ENCODE measurements around the gene ZXDC.
A peak's percentile ranks its signal among the peaks of the same experiment; 100 is the strongest.

Gene ZXDC

DNA sequence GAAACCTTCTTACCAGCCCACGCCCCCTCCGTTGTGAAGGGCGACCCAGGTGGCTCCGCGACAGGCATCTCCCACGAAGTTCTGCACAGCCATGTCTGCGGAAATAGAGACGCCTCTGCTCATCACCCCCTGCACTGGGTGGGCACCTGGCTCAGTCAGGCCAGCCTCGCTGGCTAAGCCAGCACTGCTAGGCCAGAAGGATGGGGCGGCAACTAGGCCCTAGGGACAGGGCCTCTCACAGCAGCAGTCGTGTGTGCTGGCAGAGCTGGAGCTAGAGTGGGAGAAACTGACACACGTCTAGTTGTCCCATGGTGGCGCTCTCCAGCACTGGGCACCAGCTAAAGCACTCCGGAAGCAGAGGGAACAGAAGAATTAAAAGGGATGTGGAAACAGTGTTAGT lies 12.5 kb upstream of the ZXDC start:
- no peak for DNase-seq

DNA sequence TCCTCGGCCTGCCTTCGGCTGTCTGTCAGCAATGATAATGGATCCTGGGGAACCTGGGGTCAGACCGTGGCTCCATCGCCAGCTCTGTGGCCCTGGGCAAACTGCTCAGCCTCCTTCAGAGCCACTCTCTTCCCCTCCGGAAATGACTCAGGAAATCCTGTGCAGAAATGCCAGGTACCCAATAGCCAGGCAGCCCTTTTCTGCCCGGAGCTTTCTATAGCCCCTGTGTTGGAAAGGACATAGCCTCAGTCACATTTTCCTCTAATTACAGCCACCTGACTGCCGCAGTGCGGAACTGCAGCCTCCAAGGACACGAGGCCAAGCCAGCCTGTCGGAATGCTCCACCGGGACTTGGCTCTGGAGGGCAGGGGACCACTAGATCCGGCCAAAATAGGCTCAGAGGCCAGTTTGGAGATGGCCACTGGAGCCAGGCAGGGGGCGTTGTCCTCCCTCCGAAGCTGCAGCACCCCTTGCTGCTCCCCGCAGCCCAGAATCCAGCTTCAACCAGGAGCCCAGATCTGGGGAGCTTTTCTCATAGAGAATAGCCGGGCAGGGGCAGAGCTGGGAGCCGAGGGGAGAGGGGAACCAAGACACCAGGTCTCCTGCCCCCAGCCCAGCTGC lies 11.6 kb upstream of the ZXDC start:
- DNase-seq = no peak

DNA sequence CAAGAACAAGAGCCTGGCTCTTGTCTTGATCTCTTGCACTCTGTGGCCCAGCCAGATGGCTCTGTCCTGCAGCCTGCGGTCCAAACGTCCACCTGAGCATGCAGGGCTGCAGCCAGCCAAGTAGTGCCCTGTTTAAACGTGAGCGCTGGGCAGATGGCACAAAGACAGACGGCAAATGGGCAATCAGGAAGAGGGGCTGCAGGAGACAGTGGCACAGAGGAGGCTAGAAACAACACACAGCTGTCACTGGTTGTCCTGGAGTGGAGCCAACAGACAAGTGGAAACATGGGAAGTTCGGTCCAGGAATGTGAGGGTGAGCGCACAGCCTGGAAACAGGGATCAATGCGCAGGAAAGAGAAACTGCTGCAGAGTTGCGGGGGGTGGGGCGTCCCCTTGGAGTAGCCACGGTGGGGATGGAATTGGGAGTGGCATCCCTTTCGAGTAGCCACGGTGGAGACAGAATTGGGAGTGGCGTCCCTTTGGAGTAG lies 10.7 kb upstream of the ZXDC start:
- DNase-seq = no peak

DNA sequence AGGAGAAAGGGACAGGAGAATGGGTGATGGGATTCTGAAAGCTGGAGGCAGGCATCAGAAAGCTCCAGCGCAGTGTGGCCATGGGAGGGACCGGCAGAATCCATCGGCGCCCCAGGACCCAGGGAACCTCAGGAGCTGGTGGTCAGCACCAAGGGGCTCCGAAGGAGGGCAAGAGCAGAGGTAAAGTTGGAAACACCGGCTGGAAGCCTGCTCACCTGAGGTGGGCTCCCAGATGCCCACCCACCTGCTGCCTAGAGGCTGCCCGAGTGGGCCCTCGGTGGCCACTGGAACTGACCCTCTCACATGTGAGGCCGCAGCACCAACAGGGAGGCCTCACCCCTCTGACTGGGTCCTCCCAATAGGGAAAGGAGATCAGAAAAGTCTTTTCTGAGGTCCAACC lies 10.3 kb upstream of the ZXDC start:
- no peak for DNase-seq

DNA sequence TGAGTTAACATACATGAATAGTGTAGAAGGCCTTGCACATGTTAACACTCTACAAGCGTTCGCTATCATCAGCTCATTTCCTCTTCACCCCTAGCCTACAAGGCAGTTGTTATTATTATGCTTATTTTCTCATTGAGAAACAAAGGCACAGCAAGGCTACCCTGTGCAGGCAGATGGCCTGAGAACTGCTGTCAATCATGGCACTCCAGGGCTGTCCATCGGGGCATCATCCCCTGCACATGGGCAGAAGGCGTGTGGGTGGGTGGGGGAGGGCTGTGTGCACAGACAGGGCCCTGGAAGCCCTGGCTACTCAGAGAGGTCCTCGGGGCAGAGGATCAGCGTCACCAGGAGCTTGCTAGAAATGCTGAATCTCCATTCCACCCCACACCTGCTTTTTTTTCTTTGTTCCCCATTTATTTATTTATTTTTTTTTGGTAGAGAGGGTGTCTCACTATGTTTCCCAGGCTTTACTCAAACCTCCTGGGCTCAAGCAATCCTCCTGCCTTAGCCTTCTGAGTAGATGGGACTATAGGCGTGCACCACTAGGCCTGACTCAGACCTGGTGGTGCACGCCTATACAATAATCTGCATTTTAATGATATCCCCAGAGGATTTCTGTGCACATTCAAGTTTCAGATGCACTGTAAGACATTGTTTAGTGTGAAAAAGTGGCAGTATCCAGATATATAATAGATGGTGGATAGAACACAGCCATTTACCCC lies 9.6 kb upstream of the ZXDC start:
- no peak for DNase-seq

DNA sequence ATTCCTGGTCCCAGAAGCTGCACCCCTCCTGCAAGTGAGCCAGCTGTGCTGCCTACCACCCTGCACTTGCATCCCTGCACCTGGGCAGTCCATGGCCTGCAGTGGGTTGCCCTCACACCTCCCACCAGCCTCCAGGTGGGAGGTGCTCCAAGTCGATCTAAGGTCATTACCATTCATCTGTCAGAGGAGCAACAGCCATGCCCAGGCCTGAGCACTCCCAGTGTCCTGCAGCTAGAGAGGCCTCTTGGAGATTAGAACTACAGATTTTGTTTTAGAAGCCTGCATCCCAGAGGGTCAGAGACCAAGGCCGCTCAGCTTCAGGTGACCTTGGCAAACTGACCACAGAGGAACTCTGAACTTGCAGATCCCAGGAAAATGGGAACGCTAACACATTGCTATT lies 9.0 kb upstream of the ZXDC start:
- DNase-seq = no peak

DNA sequence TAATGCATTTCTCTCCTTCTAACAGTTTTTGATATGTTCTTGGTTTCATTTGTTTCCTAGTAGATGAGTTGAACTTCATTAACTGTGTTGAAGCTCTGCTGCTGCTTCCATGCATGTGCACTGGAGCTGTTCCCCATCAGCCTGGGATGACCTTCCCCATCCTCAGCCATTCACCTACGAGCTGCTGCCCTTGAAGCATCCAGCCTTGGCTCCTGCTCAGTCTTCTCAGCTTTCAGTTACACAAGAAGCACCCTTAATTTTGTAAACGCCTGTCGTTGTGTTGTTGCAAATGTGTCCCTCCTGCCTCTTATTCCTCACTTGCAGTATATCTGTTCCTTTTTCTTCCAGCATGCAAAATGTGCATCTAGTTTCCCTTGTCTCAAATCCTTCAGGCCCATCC lies 8.5 kb upstream of the ZXDC start:
- DNase-seq = no peak

DNA sequence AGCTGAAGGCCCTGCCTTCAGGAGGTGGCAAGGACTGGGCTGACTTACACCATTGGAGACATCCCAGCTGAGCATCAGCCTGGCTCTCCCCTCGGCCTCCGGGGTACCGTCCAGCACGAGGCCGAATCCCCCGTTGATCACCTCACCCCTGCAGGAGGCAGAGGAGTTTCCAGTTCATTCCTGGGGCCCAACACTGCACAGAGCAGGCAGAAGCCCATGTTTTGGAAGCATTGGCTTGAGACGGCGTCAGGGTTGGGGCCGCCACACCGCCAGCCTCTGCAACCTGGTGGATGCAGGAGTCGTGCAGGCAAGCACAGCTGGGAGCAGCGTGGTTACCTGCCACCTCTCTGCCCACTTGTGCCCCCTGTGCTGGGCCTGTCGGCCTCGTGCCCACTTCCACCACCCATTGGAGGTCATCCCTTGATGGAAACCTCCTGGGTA lies 7.7 kb upstream of the ZXDC start:
- no peak for DNase-seq

DNA sequence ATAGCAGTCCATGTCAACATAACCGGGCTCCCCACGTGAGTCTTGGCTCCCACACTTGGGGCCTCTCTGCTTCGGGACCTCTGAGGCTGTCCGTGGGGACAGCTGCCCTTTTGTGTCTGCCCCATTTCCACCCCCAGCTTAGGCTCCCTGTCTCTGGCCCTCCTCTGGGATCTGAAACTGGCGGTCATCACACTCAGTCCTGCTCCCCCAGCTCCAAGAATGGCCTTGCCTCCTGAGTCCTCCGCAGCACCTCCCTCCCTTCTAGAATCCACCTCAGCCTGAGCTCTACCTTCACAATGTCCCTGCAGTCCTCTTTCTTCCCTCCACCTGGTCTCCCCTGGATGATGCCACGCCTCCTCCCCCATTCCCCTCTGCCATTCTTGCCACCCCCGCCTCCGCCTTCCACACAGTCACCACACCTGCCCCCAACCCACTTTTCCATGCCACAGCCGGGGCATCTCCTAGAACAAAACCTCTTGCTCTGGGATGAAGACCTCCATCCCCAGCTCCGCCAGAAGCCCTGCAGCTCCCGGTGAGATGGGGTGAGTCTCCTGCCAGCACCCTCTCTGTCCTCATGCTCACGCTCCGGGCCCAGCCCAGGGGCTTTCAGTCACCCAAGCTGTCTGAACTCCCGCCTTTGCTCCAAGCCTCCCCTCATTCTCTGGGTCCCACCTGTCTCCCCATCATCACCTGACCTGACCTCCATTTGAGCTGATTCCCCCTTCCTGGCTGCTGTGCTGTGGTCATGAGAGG lies 7.0 kb upstream of the ZXDC start:
- no peak for DNase-seq

DNA sequence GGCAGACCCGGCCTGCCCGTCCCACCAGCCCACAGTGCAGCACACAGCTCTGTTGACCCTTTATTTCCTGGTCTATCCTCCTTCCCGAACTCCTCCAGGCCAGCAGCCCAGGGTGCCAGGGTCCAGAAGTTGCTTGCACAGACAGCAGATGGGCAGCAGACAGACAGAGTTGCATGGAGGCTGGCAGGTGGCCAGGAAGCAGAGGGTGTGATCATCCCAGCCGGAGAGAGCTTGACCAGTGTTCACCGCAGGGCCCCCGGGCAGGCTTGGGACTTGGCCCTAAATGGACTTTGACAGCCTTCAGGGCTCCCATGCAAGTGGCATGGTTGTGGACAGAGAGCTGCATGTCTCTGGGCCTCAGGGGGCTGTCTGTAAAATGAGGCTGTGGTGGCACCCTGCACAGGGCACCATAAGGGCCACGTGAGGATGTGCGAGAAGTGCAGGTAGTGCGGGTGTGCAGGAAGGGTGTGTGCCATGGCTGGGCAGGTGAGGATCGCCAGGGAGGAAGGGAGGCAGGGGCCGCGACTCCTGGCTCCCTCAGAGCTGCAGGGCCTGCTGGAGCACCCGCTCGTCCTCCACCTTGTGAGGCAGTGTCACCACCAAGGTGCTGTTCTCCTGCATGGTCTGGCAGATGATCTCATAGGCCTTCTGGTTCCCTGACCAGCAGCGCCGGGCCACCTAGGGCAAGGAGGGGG lies 6.3 kb upstream of the ZXDC start:
- DNase-seq = no peak

DNA sequence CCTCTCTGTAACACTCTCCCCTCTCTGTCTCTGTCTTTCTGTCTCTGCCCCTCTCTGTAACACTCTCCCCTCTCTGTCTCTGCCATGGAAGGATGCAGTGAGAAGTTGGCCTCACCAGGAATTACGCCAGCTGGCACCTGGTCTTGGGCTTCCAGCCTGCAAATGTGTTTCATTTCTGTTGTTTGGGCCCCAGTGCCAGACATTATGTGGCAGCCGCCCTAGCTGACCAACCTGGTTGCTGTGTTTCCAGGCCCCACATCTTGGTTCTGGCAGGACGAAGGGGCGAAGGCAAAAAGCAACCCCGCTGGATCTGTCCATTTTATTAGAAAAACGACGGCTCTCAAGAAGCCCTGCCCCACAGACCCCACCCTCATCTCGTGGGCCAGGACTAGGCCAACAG lies 5.2 kb upstream of the ZXDC start:
- DNase-seq = no peak

DNA sequence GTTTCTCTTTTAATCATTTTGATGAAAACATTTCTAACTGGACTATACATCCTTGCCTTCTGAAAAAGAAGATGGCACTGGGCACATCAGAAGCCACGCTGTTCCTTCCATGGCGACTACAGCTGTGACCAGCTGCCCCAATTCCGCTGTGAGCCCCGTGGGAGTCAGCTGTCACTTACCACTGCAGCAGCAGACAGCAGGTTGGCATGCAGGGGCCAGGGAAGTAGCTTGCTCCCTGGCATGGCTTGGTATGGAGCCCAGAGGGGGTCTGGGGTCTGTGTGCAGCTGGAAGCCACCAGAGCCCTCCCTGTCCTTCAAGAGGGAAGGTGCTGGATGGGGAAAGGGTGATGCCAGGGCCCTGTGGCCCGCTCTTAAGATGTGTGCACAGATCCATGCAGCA lies 4.5 kb upstream of the ZXDC start:
- DNase-seq = no peak

DNA sequence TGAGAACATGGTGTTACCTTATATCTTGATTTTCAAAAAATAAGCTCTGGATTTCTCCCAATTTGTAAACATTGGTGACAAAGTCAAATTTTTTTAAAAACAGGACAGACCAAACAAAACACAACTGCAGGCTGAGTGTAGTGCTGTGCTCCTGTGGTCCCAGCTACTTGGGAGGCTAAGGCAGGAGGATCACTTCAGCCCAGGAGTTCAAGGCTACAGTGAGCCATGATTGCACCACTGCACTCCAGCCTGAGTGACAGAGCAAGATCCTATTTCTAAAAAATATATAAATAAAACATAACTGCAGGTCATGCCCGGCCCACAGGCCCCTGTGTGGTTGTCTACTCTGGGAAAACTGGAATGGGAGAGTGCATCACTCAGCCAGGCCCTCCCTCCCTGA lies 4.0 kb upstream of the ZXDC start:
- DNase-seq = no peak

DNA sequence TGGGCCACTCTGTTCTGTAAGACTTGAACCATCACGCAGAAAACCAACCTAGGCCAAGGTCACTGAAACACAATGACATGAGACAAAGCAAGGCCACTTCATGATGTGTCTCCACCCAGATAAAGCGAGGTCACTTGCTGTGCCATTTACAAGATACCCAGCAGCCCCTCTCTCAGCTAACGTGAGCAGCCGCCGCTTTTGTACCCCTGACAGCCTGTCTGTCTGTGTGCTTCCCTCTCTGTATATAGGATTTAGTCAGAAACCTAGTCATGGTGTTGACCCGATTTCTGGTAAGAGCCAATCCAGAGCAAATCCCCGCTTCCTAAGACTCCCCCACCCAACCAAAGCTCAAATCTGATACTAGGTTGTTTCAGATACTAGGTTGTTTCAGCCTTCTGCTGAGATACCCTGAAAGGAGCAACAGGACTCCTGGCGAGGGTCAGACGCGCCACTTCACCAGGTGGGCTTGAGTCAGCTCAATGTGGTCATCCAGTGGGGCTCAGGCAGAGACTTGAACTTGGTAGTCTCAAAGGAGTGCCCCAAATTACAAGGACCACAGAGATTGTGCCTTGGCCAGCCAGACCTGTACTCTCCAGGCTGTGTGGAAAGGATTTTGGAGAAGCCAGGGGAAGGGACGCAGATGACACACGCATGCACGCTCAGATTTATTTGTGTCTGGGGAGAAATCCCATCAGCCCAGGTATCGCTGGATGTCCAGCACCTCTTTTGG lies 3.1 kb upstream of the ZXDC start:
- no peak for DNase-seq

DNA sequence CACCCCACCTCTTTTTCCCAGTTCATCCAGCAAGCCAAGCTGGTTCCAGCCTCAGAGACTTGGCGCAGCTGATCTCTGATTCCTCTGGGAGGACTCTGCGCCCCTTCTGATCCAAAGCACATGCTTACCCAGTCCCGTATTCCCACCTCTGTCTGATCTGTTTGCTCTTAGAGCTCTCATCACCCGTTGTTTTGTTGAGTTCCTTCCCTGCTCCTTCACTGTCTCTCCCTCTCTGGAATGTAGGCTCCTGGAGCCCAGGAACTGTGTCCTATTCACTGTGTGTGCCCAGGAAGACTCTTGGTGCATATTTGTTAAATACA lies 1.3 kb upstream of the ZXDC start:
- DNase-seq = no peak

DNA sequence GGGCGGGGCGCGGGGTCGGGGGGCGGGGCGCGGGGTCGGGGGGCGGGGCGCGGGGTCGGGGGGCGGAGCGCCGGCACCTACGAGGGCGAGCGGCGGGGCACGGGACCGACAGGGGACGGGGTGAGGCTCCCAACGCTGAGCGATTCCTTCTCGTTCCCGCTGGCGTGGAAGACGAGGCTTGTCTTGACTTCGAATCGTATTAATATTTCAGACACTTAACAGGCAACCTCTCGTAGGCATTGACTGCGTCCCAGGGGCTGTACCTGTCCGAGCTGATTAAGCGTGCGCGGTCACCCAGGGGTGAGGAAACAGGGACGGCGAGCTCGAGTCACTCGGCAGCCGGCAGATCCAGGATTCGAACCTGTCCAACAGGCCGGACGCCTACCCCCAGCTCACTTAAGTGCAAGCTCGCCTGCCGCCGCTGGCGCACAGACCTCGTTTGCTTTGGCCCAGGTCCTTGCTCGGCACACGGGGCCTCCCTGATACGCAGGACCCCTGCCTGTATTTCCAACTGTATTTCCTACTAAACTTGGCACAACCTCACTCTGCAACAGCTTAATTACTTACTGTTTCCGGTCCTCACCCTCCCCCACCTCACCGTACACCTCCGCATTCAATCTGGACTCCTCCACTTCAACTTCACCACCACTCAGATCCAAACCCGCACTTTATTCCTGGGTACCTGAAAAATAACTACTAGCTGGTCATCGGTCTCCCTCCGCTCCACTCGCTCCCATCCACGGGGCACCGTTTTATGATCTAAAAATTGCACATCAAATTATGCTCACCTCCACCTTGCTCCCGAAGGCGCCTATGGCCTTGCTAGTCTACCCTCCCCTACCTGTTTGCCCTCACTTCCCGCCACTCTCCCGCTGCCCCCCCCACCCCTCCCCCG lies 722 bp upstream of the ZXDC start:
- no peak for DNase-seq

DNA sequence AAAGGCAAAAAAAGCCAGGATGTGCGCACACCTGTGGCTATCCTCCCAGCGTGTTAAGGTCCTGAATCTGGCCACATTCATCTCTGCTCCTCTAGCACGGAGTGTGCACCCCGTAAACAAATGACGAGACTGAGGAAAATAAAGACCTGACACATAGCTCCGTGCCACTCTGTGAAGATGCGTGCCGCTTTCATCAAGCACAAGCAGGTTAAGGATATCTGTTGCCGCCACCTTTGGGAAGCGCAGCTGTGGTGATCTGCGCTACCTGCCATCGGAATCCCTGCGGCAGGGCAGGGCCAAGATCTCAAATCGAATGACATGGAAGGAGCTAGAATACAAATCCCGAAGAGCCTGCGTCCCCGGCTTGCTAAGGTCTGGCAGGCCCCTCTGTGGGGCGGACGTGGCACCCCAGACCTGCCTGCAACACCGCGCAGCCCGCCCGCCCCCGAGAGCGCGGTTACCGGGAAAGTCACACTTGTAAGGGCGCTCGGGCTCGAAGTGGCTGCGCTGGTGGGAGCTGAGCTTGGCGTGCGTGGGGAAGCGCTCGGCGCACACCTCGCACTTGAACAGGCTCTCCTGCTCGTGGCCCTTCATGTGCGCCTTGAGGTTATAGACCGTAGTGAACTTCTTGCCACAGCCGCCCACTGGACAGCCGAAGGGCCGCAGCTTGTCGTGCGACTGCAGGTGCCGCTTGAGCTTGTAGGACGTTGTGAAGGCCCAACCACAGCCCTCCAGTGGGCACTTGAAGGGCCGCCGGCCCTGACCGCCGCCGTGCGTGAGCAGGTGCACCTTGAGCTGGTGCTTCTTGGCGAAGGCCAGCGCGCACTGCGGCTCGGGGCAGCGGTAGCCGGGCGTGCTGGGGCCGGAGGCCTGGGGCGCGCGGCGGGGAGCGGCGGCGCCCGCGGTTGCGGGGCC lies 936 bp downstream of the ZXDC start:
- DNase-seq = peak; percentile 41

DNA sequence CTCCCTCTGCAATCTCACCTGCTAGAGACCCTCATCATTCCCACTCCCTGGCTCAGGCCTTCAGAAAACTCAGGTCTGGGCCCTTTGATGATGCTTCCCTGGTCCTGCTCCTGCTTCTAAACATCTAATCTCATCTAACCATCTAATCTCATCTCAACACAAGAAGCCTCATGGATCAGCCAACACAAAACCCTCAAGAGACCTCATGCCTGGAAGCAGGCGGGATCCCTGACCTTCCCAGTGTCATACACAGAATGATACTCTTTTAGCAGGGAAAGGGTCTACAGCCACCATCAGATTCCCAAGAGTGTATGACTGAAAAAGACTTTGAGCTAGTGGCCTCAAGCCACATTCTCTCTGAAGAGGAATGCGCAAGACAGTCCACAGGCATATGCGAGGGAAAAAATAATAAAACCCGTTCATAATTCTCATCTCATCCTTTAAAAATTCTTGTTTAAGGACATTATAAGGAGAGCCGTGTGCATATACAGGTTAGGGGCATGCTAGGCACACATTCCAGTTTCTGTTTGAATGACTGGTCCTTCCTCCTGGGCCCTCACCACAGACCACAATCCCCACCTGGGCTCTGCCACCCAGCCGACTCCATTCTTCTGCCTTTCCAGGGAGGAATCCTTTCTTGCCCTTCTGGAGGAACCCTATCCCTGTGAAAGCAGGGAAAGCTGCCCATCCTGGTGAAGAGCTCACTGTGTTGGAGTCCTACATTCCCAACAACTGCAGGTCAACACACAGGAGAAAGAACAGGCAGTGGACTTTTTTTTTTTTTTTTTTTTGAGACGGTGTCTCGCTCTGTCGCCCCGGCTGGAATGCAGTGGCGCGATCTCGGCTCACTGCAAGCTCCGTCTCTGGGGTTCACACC lies 2.2 kb downstream of the ZXDC start:
- DNase-seq = no peak

DNA sequence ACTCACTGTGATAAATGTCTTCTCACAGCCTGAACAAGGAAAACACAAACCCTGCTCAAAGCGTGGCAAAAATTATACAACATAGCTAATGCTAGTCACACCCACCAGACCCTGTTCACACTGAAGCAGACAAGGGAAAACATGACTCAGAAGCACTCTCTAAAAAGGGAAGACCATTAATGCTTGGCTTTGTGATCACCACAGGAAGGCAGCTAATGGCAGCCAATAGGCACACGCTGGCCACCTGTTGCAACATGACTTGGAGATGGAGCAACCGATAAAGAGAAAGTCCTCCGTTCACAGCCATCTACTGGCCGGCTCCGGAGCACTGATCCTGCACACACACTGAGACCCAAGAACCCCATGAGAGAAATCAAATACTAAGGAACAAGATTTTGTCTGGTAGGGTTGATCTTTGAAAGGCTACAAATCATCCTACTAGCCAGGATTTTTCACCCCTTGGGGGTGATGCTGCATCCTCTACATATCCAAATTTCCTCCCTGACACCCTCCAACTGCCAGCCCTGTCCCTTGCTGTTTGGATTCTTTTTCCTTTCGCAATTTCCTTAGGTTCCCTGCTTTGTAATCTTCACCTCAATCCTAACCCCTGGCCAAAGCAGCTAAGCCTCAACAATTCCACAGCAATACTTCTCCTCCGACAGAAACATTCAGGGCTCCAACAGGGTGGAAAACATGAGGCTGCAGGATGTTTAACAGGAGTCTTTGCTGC lies 3.2 kb downstream of the ZXDC start:
- DNase-seq = no peak

Data from activated CD8-positive, alpha-beta memory T cell treated with anti-CD3 and anti-CD28 coated beads, Interleukin-2, amount 50 U/mL, for 4 hours (primary cell).